Adrenal gland (tissue), 5 donors: ENCODE data around the gene ARMC2.

Experiments
- POLR2A ChIP-seq, 2 donors: fragments of 450-650 bp; IDR thresholded peaks; one replicate each; pipeline ENCODE4 v1.6.1; 2017; ENCODE audit warnings: antibody characterized with exemption in 2 of 2, mild to moderate bottlenecking in 2 of 2, moderate library complexity in 1 of 2
- TF ChIP-seq, protein P1 (sequence below), 6 experiments: fragments of 450-650 bp in 4 of 6; fragments of 200-600 bp in 2 of 6; sonication (generic) in 1 of 6; IDR thresholded peaks; 1 replicate in 5 of 6; 2 replicates in 1 of 6; pipeline versions ENCODE4 v1.5.1 to v1.8.0; 2016 to 2021; ENCODE audit warnings: antibody characterized with exemption in 6 of 6, mild to moderate bottlenecking in 2 of 6, moderate library complexity in 1 of 6
- donor health status: DM: no; HTN: no; CAD: no.

GRCh38 chr6:108862479-108863191, 14.4 kb downstream of the ARMC2 start:
- TF ChIP-seq, protein P1, sequence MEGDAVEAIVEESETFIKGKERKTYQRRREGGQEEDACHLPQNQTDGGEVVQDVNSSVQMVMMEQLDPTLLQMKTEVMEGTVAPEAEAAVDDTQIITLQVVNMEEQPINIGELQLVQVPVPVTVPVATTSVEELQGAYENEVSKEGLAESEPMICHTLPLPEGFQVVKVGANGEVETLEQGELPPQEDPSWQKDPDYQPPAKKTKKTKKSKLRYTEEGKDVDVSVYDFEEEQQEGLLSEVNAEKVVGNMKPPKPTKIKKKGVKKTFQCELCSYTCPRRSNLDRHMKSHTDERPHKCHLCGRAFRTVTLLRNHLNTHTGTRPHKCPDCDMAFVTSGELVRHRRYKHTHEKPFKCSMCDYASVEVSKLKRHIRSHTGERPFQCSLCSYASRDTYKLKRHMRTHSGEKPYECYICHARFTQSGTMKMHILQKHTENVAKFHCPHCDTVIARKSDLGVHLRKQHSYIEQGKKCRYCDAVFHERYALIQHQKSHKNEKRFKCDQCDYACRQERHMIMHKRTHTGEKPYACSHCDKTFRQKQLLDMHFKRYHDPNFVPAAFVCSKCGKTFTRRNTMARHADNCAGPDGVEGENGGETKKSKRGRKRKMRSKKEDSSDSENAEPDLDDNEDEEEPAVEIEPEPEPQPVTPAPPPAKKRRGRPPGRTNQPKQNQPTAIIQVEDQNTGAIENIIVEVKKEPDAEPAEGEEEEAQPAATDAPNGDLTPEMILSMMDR (IDR thresholded peaks at IDR 0.05) = no peak
- no peak for TF ChIP-seq POLR2A (IDR thresholded peaks at IDR 0.05)
